A549 (cell line): ENCODE results near the gene BCL2L12. TPM values are rescaled to one million over a fixed set of nuclear protein-coding genes. Genes with fewer than 3 reads are reported as not detected.

ENCODE experiments used
- ATAC-seq, 2 experiments: fragments of 200-7000 bp in 1 of 2; fragments of >200 bp in 1 of 2; cut with Nextera tagmentation in 1 of 2; cut with Tn5 transposase in 1 of 2; 3 replicates each; pipeline versions ENCODE4 v1.8.0 to v1.9.1; 2018 to 2020; ENCODE audit warnings: mild to moderate bottlenecking in 1 of 2, moderate library complexity in 1 of 2
- CTCF ChIA-PET: fragments of 300-600 bp; sonication (Branson Sonifier 250); formaldehyde crosslinking; extraction: SDS; loops from one replicate; lab custom pipeline; 2021; ENCODE audit warnings: antibody characterized with exemption, inconsistent platforms; lab: Yijun Ruan, JAX
- POLR2A ChIA-PET: fragments of 350-600 bp; formaldehyde crosslinking; extraction: SDS; loops from one replicate; lab custom pipeline; 2021; ENCODE audit warnings: antibody characterized with exemption, inconsistent platforms; lab: Yijun Ruan, JAX
- DNase-seq, 2 experiments: peaks; one replicate each; pipeline versions ENCODE4 v3.0.0 to v3.0.0-alpha.2; 2011 to 2016; ENCODE audit warnings: low read depth in 1 of 2, low spot score in 1 of 2
- FAIRE-seq: peaks from 2 replicates; lab custom pipeline; 2011; peaks lifted over from hg19 to GRCh38; lab: Jason Lieb, UNC
- H3K27ac ChIP-seq, 2 experiments: fragments of >200 bp; sonication (Bioruptor Twin); formaldehyde crosslinking; 3 replicates each; pipeline ENCODE4 v1.5.1; 2016 to 2017
- H3K4me1 ChIP-seq: fragments of >200 bp; sonication (Bioruptor Twin); formaldehyde crosslinking; 3 replicates; pipeline ENCODE4 v1.6.1; 2016
- H3K4me2 ChIP-seq: fragments of >200 bp; sonication (Bioruptor Twin); formaldehyde crosslinking; 3 replicates; pipeline ENCODE4 v1.6.1; 2016
- H3K4me3 ChIP-seq: fragments of >200 bp; sonication (Bioruptor Twin); formaldehyde crosslinking; 3 replicates; pipeline ENCODE4 v1.5.1; 2016
- H3K9me3 ChIP-seq: fragments of >200 bp; sonication (Bioruptor Twin); formaldehyde crosslinking; 3 replicates; pipeline ENCODE4 v1.6.1; 2016
- ATOH8 ChIP-seq: fragments of 250-450 bp; sonication (Bioruptor Pico); IDR thresholded peaks from 2 replicates; pipeline ENCODE4 v1.5.0; 2020; ENCODE audit warnings: low read depth, mild to moderate bottlenecking, moderate library complexity
- BCL3 ChIP-seq: fragments of >200 bp; sonication (Bioruptor Twin); formaldehyde crosslinking; IDR thresholded peaks from 3 replicates; pipeline ENCODE4 v1.6.1; 2016
- CBX2 ChIP-seq: fragments of 200-600 bp; sonication (generic); IDR thresholded peaks from 2 replicates; pipeline ENCODE4 v1.6.1; 2016; ENCODE audit warnings: low read depth, mild to moderate bottlenecking, borderline replicate concordance
- CEBPB ChIP-seq, 2 experiments: fragments of >200 bp in 1 of 2; sonication (Bioruptor Twin) in 1 of 2; formaldehyde crosslinking in 1 of 2; IDR thresholded peaks; 2 replicates each; pipeline ENCODE4 v1.6.1; 2012 to 2016
- E2F6 ChIP-seq: IDR thresholded peaks from 2 replicates; pipeline ENCODE4 v1.6.1; 2012; ENCODE audit warnings: low read depth, borderline replicate concordance
- EHF ChIP-seq: fragments of 250-450 bp; sonication (Bioruptor Pico); IDR thresholded peaks from 2 replicates; pipeline ENCODE4 v1.5.0; 2020; ENCODE audit warnings: mild to moderate bottlenecking
- EHMT2 ChIP-seq: fragments of 200-600 bp; sonication (generic); IDR thresholded peaks from 2 replicates; pipeline ENCODE4 v1.6.1; 2016; ENCODE audit warnings: antibody characterized with exemption, low read depth, mild to moderate bottlenecking, moderate library complexity
- ELK1 ChIP-seq: fragments of 150-350 bp; IDR thresholded peaks from 2 replicates; pipeline ENCODE4 v1.6.1; 2014; ENCODE audit warnings: low read depth, mild to moderate bottlenecking, low read length
- EP300 ChIP-seq, 2 experiments: fragments of >200 bp; sonication (Bioruptor Twin); formaldehyde crosslinking; IDR thresholded peaks; 2 replicates in 1 of 2; 3 replicates in 1 of 2; pipeline ENCODE4 v1.6.1; 2016 to 2017
- FOSB ChIP-seq: fragments of 250-450 bp; sonication (Bioruptor Pico); IDR thresholded peaks from 2 replicates; pipeline ENCODE4 v1.5.0; 2020; ENCODE audit warnings: mild to moderate bottlenecking, moderate library complexity
- FOXS1 ChIP-seq: fragments of 250-450 bp; sonication (Bioruptor Pico); IDR thresholded peaks from 2 replicates; pipeline ENCODE4 v1.5.0; 2020; ENCODE audit warnings: mild to moderate bottlenecking, moderate library complexity
- HDAC2 ChIP-seq: fragments of 200-600 bp; sonication (generic); IDR thresholded peaks from 2 replicates; pipeline ENCODE4 v1.6.1; 2016
- HMGXB4 ChIP-seq: fragments of 250-450 bp; sonication (Bioruptor Pico); IDR thresholded peaks from 2 replicates; pipeline ENCODE4 v1.5.0; 2021; ENCODE audit warnings: mild to moderate bottlenecking, moderate library complexity, borderline replicate concordance
- HOXA7 ChIP-seq: fragments of 250-450 bp; sonication (Bioruptor Pico); IDR thresholded peaks from 2 replicates; pipeline ENCODE4 v1.5.0; 2020; ENCODE audit warnings: mild to moderate bottlenecking, moderate library complexity
- HOXB13 ChIP-seq: fragments of 250-450 bp; sonication (Bioruptor Pico); IDR thresholded peaks from 2 replicates; pipeline ENCODE4 v1.5.0; 2020; ENCODE audit warnings: low read depth, mild to moderate bottlenecking, moderate library complexity
- KDM1A ChIP-seq: fragments of 200-600 bp; sonication (generic); IDR thresholded peaks from 2 replicates; pipeline ENCODE4 v1.6.1; 2016; ENCODE audit warnings: low read depth, mild to moderate bottlenecking
- KDM5A ChIP-seq: fragments of 200-600 bp; sonication (generic); IDR thresholded peaks from 2 replicates; pipeline ENCODE4 v1.6.1; 2016; ENCODE audit warnings: antibody characterized with exemption, mild to moderate bottlenecking
- MYC ChIP-seq: IDR thresholded peaks from 2 replicates; pipeline ENCODE4 v1.6.1; 2012; ENCODE audit warnings: mild to moderate bottlenecking, inconsistent platforms, low read length, improper control_type of control experiment, borderline replicate concordance
- NFE2L2 ChIP-seq: fragments of 150-350 bp; conservative IDR thresholded peaks from 2 replicates; pipeline ENCODE4 v1.6.1; 2014; ENCODE audit warnings: low read length
- NR3C1 ChIP-seq: fragments of >200 bp; sonication (Bioruptor Twin); formaldehyde crosslinking; IDR thresholded peaks from 3 replicates; pipeline ENCODE4 v1.6.1; 2017
- PHF8 ChIP-seq: fragments of 200-600 bp; sonication (generic); IDR thresholded peaks from 2 replicates; pipeline ENCODE4 v1.6.1; 2016; ENCODE audit warnings: low read depth, mild to moderate bottlenecking, antibody characterized with exemption, moderate library complexity, borderline replicate concordance
- RCOR1 ChIP-seq: fragments of 150-350 bp; IDR thresholded peaks from 2 replicates; pipeline ENCODE4 v1.6.1; 2014; ENCODE audit warnings: antibody characterized with exemption, low read length, low read depth
- RFX5 ChIP-seq: fragments of 450-650 bp; IDR thresholded peaks from 2 replicates; pipeline ENCODE4 v1.7.1; 2014; ENCODE audit warnings: antibody characterized with exemption, mild to moderate bottlenecking, moderate library complexity
- RNF2 ChIP-seq: fragments of 200-600 bp; sonication (generic); IDR thresholded peaks from 2 replicates; pipeline ENCODE4 v1.6.1; 2016; ENCODE audit warnings: low read depth, mild to moderate bottlenecking, antibody characterized with exemption, moderate library complexity, borderline replicate concordance
- ZC3H11A ChIP-seq: fragments of 450-650 bp; IDR thresholded peaks from 2 replicates; pipeline ENCODE4 v1.6.1; 2014; ENCODE audit warnings: antibody characterized with exemption, mild to moderate bottlenecking
- ZFP36 ChIP-seq: fragments of 450-650 bp; IDR thresholded peaks from 2 replicates; pipeline ENCODE4 v1.6.1; 2014; ENCODE audit warnings: borderline replicate concordance; ENCODE audit not compliant: partially characterized antibody
- WGBS: methylation state at CpG from one replicate; pipeline ENCODE4 v1.1.6; 2017; ENCODE audit errors: missing lambda C conversion rate; 5-methylcytosine and 5-hydroxymethylcytosine counted together
- polyA plus RNA-seq, 4 experiments: library from polyadenylated mRNA; depleted of rRNA in 3 of 4; stranded (reverse); fragments of >200 nt; fragmentation: RNase III in 1 of 4; extraction: RNeasy Plus Mini Kit Qiagen cat#74134 plus additional on column Dnase treatment in 1 of 4; gene quantifications; 2 replicates in 3 of 4; 3 replicates in 1 of 4; pipeline ENCODE4 v1.2.3, GENCODE V29; 2011 to 2017

Gene BCL2L12
- polyA plus RNA-seq, 2 of the 4 experiments (the other 2 are of a cell fraction): 26.6 to 53.0 TPM

GRCh38 chr19:49626226-49626625, 39.5 kb upstream of the BCL2L12 start:
- FAIRE-seq (no peak), ATAC-seq (no peak), DNase-seq (no peak)
- no peaks in the 10 kb centered on the region for H3K9me3 ChIP-seq
- H3K4me3 ChIP-seq: no peak overlapping the region
- 83% methylated on average over 9 of the region's 11 CpGs for WGBS
- TF ChIP-seq FOSB (CRISPR knock-in tag): no peak
- TF ChIP-seq EP300 (IDR thresholded peaks at IDR 0.05): no peak
- TF ChIP-seq BCL3: no peak
- no peak for TF ChIP-seq HDAC2
- TF ChIP-seq EHF (CRISPR knock-in tag): no peak
- no peak for TF ChIP-seq HOXB13
- TF ChIP-seq NR3C1: no peak
- no peak for TF ChIP-seq ZFP36
- TF ChIP-seq E2F6: no peak
- no peak for TF ChIP-seq RNF2
- TF ChIP-seq ATOH8 (CRISPR knock-in tag): no peak
- no peak for TF ChIP-seq NFE2L2
- TF ChIP-seq HOXA7 (CRISPR knock-in tag): no peak
- no peak for TF ChIP-seq HMGXB4 (CRISPR knock-in tag)
- TF ChIP-seq PHF8: no peak
- ChIA-PET POLR2A (no interaction called here), CTCF (interaction anchor here (0.6 to 2.5 kb wide), 4 partner anchors 10 to 57 kb away, joined by 3 to 11 read pairs (median 5); no protein-coding TSS in a partner anchor)
- H3K27ac ChIP-seq: no peak overlapping the region
- H3K4me2 ChIP-seq: no peak overlapping the region
- no peaks in the 10 kb centered on the region for H3K4me1 ChIP-seq

- H3K27ac ChIP-seq: no peak overlapping the region
- H3K4me2 ChIP-seq: no peak overlapping the region
- H3K4me3 ChIP-seq: no peak overlapping the region
- WGBS: 96% methylated on average over 9 of the region's 9 CpGs
- FAIRE-seq (no peak), DNase-seq (no peak), ATAC-seq (no peak)
- no peaks in the 10 kb centered on the region for H3K9me3 ChIP-seq
- ChIA-PET POLR2A (interaction anchor here (1.1 to 1.6 kb wide), 3 partner anchors 11 to 39 kb away, joined by 3 to 5 read pairs (median 5); partner anchors contain the start of genes PRR12, RRAS and SCAF1), CTCF (interaction anchor here (0.6 to 1.6 kb wide), 5 partner anchors 12 to 126 kb away, joined by 3 to 6 read pairs (median 3); no protein-coding TSS in a partner anchor)
- H3K4me1 ChIP-seq: no peaks in the 10 kb centered on the region
- TF ChIP-seq KDM1A: no peak
- no peak for TF ChIP-seq EP300 (IDR thresholded peaks at IDR 0.05)
- no peak for TF ChIP-seq FOXS1 (CRISPR knock-in tag)
- TF ChIP-seq NR3C1: no peak
- no peak for TF ChIP-seq CEBPB (IDR thresholded peaks at IDR 0.05)
- no peak for TF ChIP-seq ELK1
- no peak for TF ChIP-seq CBX2
- no peak for TF ChIP-seq FOSB (CRISPR knock-in tag)
- no peak for TF ChIP-seq NFE2L2
- no peak for TF ChIP-seq RCOR1
- TF ChIP-seq ZC3H11A: no peak
- no peak for TF ChIP-seq KDM5A
- no peak for TF ChIP-seq RFX5
- no peak for TF ChIP-seq EHMT2
- TF ChIP-seq ATOH8 (CRISPR knock-in tag): no peak
- no peak for TF ChIP-seq MYC
- TF ChIP-seq, all 56 proteins: peak for 0
These were observed 36.1 kb upstream of the BCL2L12 start for GRCh38 chr19:49629659-49630058.
